OCI-LY3 (cell line): Measurements from ENCODE around the gene TFR2.
"Not testable (repeated sequence)": the region's sequence is repeated elsewhere in the genome, so short reads cannot be mapped to it uniquely, and the experiment has no call there.

Experiments
- EZH2phosphoT487 ChIP-seq: fragments of 200-600 bp; shearing (Covaris generic); IDR thresholded peaks from 2 replicates; pipeline ENCODE4 v1.6.1; 2018; ENCODE audit warnings: antibody characterized with exemption, mixed run types, low read depth
- TF ChIP-seq, protein P1 (sequence below): fragments of 200-600, 300-600 bp; sonication (generic); IDR thresholded peaks from 2 replicates; pipeline ENCODE4 v1.5.1; 2014; ENCODE audit warnings: antibody characterized with exemption, low read length, low read depth

DNA sequence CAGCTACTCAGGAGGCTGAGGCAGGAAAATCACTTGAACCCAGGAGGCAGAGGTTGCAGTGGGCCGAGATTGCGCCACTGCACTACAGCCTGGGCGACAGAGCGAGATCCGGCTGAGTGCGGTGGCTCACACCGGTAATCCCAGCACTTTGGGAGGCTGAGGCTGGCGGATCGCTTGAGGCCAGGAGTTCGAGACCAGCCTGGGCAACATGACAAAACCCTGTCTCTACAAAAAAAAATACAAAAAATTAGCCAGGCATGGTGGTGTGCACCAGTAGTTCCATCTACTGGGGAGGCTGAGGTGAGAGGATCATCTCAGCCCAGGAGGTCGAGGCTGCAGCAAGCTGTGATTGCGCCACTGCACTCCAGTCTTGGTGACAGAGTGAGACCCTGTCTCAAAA is 27.8 kb upstream of the TFR2 start:
- TF ChIP-seq, protein P1, sequence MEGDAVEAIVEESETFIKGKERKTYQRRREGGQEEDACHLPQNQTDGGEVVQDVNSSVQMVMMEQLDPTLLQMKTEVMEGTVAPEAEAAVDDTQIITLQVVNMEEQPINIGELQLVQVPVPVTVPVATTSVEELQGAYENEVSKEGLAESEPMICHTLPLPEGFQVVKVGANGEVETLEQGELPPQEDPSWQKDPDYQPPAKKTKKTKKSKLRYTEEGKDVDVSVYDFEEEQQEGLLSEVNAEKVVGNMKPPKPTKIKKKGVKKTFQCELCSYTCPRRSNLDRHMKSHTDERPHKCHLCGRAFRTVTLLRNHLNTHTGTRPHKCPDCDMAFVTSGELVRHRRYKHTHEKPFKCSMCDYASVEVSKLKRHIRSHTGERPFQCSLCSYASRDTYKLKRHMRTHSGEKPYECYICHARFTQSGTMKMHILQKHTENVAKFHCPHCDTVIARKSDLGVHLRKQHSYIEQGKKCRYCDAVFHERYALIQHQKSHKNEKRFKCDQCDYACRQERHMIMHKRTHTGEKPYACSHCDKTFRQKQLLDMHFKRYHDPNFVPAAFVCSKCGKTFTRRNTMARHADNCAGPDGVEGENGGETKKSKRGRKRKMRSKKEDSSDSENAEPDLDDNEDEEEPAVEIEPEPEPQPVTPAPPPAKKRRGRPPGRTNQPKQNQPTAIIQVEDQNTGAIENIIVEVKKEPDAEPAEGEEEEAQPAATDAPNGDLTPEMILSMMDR, result not testable (repeated sequence)
- not testable (repeated sequence) for TF ChIP-seq EZH2phosphoT487
